HG03460 (cell line): ENCODE measurements around the gene TRAPPC3.

Experiments used
- ATAC-seq: cut with Tn5 transposase; IDR thresholded peaks from one replicate; pipeline ENCODE4 v1.9.1; 2021; ENCODE audit not compliant: unreplicated experiment

The TRAPPC3 gene

DNA sequence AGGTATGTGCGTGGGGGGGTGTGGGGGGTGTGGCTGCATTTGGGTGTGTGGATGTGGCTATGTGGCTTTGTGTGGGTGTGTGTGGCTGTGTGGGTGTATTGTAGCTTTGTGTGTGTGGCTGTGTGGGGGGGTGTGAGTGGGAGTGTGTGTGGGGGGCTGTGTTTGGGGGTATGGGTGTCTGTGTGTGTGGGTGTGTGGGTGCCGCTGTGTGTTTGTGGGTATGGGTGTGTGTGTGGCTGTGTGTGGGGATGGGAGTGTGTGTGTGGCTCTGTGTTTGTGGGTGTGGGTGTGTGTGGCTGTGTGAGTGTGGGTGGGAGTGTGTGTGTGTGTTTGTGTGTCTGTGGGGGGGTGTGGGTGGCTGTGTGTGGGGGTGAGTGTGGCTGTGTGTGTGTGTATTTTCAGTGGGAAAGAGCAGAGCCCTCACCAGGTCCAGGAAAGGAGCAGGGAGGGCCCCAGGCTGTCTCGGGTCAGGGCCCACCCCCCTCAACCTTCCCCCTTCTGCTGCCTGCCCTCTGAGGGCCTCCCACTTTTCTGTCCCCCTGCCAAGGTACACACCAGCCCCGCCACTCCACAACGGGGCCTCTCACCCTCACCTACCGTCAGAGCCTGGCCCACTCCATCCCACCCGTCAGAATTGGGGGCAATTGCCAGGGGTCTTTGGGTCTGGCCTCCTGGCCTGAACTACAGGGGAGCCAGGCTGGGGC, 22.3 kb downstream of the TRAPPC3 start:
- ATAC-seq = no peak

- ATAC-seq = no peak
These were observed 23.1 kb downstream of the TRAPPC3 start for GRCh38 chr1:36126005-36126716.

GRCh38 chr1:36125129-36125991, 23.9 kb downstream of the TRAPPC3 start, which contains the start of gene COL8A2:
TSS of gene COL8A2 (minus strand) at chr1:36125222. CDS start at chr1:36100242, 24,980 bp downstream.
- ATAC-seq = no peak

DNA sequence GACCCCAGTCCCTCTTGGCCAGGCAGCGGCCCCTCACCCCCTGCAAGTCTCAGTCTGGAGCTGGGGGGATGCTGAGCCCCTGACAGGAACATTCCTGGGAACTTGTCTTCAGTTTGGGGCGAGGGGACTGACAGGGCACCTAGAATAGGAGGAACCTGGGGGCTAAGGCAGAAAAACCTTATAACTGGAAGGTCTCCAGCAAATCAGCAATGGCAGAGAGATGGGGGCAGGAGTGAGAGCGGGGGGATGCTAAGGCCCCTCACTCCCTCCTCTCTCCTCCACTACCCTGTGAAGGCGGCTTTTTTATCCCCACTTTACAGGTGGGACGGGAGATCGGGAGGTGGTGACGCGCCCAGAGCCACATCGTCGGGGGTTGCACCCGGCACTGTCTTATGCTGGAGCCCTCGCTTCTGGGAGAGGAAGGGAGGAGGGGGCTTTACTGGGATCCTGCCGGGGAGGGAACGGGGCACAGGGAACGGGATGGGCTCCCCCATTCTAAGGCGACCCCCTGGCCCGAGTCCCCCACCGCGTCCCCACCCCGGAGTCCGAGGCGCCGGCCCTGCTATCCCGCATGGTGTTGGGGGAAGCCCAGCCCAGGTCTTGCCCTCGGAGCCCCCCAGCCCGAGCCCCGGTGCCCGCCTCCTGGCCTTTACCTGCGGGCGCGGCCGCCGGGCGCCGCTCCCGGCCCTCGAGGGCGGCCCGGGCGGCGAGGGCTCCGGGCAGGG, 24.7 kb downstream of the TRAPPC3 start:
- no peak for ATAC-seq

DNA sequence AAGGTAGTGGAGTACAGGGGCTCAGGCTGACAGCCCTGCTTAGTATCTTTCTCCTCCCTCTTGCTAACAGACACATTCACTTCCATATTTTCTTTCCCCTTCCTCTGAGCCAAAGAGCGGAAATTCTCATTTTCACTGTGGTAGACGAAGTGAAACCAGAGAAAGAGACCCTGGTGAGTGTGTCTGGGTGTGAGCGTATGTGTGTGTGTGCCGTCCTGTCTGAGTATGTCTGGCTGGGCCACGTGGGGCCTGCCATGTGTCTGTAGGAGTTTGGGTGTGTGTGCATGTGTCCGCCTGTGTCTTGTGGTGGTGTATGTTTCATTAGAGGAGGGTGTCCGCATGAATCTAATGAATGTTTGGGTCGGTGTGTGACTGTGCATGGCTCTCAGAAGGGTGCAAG, 25.9 kb downstream of the TRAPPC3 start:
- ATAC-seq = no peak

- no peak for ATAC-seq
These were observed 26.9 kb downstream of the TRAPPC3 start for GRCh38 chr1:36122062-36123030.

DNA sequence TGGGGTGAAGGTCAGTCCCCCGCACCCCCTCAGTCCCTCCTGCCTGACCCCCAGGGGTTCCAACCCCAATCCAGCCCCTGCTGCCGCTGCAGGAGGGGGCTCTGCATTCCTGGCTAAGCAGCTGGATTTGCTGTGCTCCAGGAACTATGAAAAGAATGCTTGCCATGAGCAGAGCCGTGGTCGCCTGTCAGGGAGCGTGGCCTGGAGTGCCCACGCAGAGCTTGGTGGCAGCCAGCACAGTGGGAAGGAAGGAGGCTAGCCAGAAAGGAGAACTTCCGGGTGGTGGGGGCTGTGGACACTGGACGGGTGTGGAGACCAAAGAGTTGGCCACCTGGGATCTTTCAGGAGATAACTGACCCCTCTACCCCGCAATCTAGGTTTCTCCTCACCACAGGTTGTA, 29.8 kb downstream of the TRAPPC3 start:
- no peak for ATAC-seq

DNA sequence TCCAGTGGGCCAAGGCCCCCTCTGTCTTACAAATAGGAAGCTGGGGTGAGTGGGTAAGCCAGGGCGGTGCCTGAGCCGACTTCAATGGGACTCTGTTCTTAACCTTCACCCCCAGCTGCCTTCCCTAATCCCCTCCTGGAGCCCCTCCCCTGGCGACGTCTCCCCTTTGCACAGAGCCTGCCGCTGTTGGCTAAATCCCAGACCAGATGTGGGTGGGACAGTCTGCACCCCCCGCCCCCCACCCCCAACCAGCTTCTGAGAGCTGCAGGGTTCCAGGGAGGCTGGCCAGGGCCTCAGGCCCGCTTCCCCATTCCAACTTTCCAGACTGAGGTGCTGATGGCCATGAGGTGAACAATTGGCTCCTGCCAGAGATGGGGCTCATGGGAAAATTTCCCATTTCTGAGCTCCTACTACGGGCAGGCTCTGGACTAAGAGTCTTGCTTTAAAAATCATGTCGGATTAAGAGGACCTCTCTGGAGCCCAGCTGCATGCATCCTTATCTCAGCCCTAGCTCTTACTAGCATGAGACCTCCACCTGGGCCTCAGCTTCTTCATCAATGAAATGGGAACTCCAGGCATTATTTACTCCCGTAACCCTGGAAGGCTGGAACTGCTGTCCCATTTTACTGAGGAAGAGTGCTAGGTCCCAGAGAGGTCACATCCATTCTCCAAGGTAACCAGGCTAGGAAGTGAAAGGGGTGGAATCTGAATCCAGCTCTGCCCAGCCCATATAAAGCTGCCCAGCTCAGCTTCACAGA, 30.7 kb downstream of the TRAPPC3 start:
- no peak for ATAC-seq

DNA sequence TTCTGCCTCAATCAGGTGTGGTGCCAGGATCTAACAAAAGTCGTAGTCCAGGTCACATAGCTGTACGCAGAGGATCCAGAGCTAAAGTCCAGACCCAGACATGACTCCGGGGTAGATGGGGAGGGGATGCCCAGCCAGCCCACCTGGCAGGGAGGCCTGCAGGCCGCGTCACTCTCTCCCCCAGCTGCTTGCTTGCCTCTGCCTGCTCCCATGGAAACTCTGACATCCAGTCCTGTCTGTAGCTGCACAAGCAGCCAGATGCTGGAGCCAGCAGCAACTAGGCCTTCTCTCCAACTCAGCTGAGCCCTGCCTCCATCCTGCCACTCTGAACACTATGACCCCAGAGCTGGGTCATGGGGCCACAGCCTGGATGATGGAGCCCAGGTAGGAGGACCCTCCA, 32.4 kb downstream of the TRAPPC3 start:
- ATAC-seq = no peak

- ATAC-seq = no peak
These were observed 33.4 kb downstream of the TRAPPC3 start for GRCh38 chr1:36115931-36116330.

DNA sequence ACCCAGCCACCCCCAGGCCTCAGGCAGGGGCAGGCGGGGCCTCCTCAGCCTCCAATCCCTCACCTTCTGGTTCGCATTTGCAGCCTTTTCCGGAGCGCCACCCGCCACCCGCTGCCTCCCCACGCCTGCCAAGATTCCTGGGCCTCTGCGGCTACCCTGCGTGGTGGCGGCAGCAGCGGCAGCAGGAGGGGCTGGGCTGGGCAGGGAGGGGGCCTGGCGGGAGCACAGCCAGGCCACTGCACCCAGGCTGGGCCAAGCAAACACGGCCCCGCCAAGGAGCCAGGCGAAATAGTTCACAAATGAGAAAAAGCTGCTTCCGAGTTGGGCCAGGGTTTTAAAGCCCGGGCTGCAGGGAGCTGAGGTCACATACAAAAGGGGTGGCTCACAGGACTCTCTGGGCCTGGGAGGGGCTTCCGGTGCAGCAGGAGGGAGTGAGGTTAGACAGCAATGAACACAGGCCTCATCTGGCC, 34.1 kb downstream of the TRAPPC3 start:
- no peak for ATAC-seq

GRCh38 chr1:36114371-36114770, 34.9 kb downstream of the TRAPPC3 start:
- no peak for ATAC-seq

GRCh38 chr1:36112823-36113222, 36.5 kb downstream of the TRAPPC3 start:
- ATAC-seq = no peak

GRCh38 chr1:36111151-36111550, 38.1 kb downstream of the TRAPPC3 start:
- no peak for ATAC-seq

- ATAC-seq = no peak
These were observed 40.1 kb downstream of the TRAPPC3 start for GRCh38 chr1:36109041-36109679.

DNA sequence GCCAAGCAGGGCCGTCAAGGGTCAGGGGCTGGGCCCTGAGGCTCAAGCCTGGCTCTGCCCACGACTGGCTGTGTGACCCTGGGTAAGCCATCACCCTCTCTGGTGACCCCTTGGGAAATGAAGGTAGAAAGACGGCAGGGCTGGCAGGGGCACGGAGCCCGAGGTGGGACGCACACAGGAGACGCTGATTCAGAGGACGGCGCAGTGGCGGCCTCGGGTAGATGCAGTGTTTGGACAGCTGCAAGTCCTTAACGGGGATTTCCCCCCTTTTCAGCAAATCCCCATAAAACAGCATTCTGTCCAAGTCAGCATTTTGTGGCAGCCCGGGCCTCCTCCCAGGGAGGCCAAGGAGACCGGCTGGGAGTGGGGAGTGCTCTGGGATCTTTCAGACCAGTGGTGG, 41.0 kb downstream of the TRAPPC3 start:
- ATAC-seq = no peak

GRCh38 chr1:36107394-36107793, 41.9 kb downstream of the TRAPPC3 start:
- no peak for ATAC-seq

GRCh38 chr1:36106269-36106668, 43.0 kb downstream of the TRAPPC3 start:
- no peak for ATAC-seq
